ENCODE data around the gene SSBP1. TPM values are rescaled to one million over a fixed set of nuclear protein-coding genes. Genes with fewer than 3 reads are reported as not detected.

Gene SSBP1
- total and polyA plus RNA-seq, 2 experiments from 2014 or later, result 283 to 1,006 TPM

GRCh38 chr7:141744131-141744530, 6.0 kb downstream of the SSBP1 start:
- peaks cover 34% of the 10 kb centered on the region for H3K79me2 ChIP-seq (replicated peaks; ENCODE audit: insufficient read depth)
- H3K36me3 ChIP-seq (ENCODE audit: insufficient read depth), result peaks cover 93% of the 10 kb centered on the region
- no peak overlapping the region for H3K27ac ChIP-seq (ENCODE audit: low read depth)
- no peak overlapping the region for H3K4me2 ChIP-seq
- peaks cover 5% of the 10 kb centered on the region for H3K4me1 ChIP-seq (ENCODE audit: insufficient read depth)
- Mint-ChIP-seq H3K4me3 (no peak overlapping the region), H3K27me3 (ENCODE audit: insufficient read depth, low read depth, poor library complexity) (no peaks in the 10 kb centered on the region), H3K4me1 (peaks cover 9% of the 10 kb centered on the region), H3K9me3 (no peaks in the 10 kb centered on the region), H3K27ac (no peak overlapping the region), H3K36me3 (ENCODE audit: low read depth) (peaks cover 94% of the 10 kb centered on the region)
- no peak for TF ChIP-seq CREB1 (CRISPR knock-in tag; IDR thresholded peaks at IDR 0.05; ENCODE audit: low read depth)
- TF ChIP-seq NANOG (IDR thresholded peaks at IDR 0.05; ENCODE audit: borderline replicate concordance), result no peak
- TF ChIP-seq STAT1 (IDR thresholded peaks at IDR 0.05; ENCODE audit: unreplicated experiment), result no peak
- TF ChIP-seq CTCF (conservative IDR thresholded peaks at IDR 0.05; ENCODE audit: low read depth in 2 of 2), result no peak
- TF ChIP-seq JUNB (IDR thresholded peaks at IDR 0.05; ENCODE audit: unreplicated experiment), result no peak
- TF ChIP-seq ETS1 (IDR thresholded peaks at IDR 0.05), result no peak
- no peak for TF ChIP-seq POLR2AphosphoS5 (IDR thresholded peaks at IDR 0.05; ENCODE audit: low read depth)
- no peak for TF ChIP-seq EZH2phosphoT487 (IDR thresholded peaks at IDR 0.05; ENCODE audit: unreplicated experiment)
- no peak for TF ChIP-seq REST (IDR thresholded peaks at IDR 0.05; ENCODE audit: unreplicated experiment)
- no peak for TF ChIP-seq ZNF462 (CRISPR knock-in tag; IDR thresholded peaks at IDR 0.05)
- no peak for TF ChIP-seq ZNF114 (CRISPR knock-in tag; IDR thresholded peaks at IDR 0.05)
- TF ChIP-seq ZNF331 (CRISPR knock-in tag; IDR thresholded peaks at IDR 0.05; ENCODE audit: low read depth), result no peak
- no peak for TF ChIP-seq EZH2 (IDR thresholded peaks at IDR 0.05; ENCODE audit: low read depth, unreplicated experiment)
- no peak for DNase-seq (ENCODE audit: low spot score)
- H4K20me1 ChIP-seq (replicated peaks; ENCODE audit: insufficient read depth), result peaks cover 28% of the 10 kb centered on the region
- ATAC-seq, result no peak
- no peaks in the 10 kb centered on the region for H3K9me2 ChIP-seq (ENCODE audit: insufficient read depth)
- H3K4me3 ChIP-seq, result no peak overlapping the region
- 0 out of 2 replicates have a peak, but pooled peaks cover 3% of the 10 kb centered on the region for H3F3A ChIP-seq (replicated peaks; ENCODE audit: low read depth)
- H2AFZ ChIP-seq, result no peak overlapping the region
- H3K27me3 ChIP-seq (ENCODE audit: insufficient read depth), result no peaks in the 10 kb centered on the region
